ELR (cell line): ENCODE data around the gene PSD2.

Experiments used
- DNase-seq: peaks from one replicate; pipeline ENCODE4 v3.0.0-alpha.2; 2015; ENCODE audit warnings: low read depth

The PSD2 gene

GRCh38 chr5:139855946-139856540 is 60.4 kb downstream of the PSD2 start:
- no peak for DNase-seq

- no peak for DNase-seq
Observed at GRCh38 chr5:139856714-139857113, 61.1 kb downstream of the PSD2 start.

GRCh38 chr5:139859013-139859412 is 63.4 kb downstream of the PSD2 start:
- DNase-seq, result no peak

- no peak for DNase-seq
Observed at GRCh38 chr5:139861021-139861888, 65.6 kb downstream of the PSD2 start.

- no peak for DNase-seq
Observed at GRCh38 chr5:139861889-139862207, 66.2 kb downstream of the PSD2 start.

- DNase-seq, result peak; percentile 71
Observed at GRCh38 chr5:139862313-139862712, 66.7 kb downstream of the PSD2 start.

GRCh38 chr5:139862803-139863202 is 67.2 kb downstream of the PSD2 start:
- DNase-seq, result peak; percentile 6

GRCh38 chr5:139863361-139863760 is 67.8 kb downstream of the PSD2 start:
- no peak for DNase-seq

GRCh38 chr5:139863855-139864558 is 68.4 kb downstream of the PSD2 start:
- peak; percentile 65 for DNase-seq

GRCh38 chr5:139864716-139865483 is 69.3 kb downstream of the PSD2 start:
- DNase-seq, result no peak

- DNase-seq, result no peak
Observed at GRCh38 chr5:139867109-139867508, 71.5 kb downstream of the PSD2 start.

GRCh38 chr5:139867581-139867980 is 72.0 kb downstream of the PSD2 start:
- DNase-seq, result no peak

GRCh38 chr5:139869042-139869790 is 73.6 kb downstream of the PSD2 start:
- DNase-seq, result no peak

GRCh38 chr5:139870677-139871076 is 75.1 kb downstream of the PSD2 start:
- no peak for DNase-seq

GRCh38 chr5:139871614-139872013 is 76.0 kb downstream of the PSD2 start:
- DNase-seq, result no peak

- DNase-seq, result no peak
Observed at GRCh38 chr5:139872052-139872766, 76.6 kb downstream of the PSD2 start.

GRCh38 chr5:139872851-139873794 is 77.5 kb downstream of the PSD2 start:
- DNase-seq, result no peak

GRCh38 chr5:139875957-139876356 is 80.3 kb downstream of the PSD2 start:
- no peak for DNase-seq

GRCh38 chr5:139877129-139877597 is 81.6 kb downstream of the PSD2 start:
- peak; percentile 7 for DNase-seq

GRCh38 chr5:139878093-139878492 is 82.5 kb downstream of the PSD2 start:
- DNase-seq, result peak; percentile 8
